HG02981 (cell line): ENCODE measurements around the gene ACER1.

ENCODE experiments used
- ATAC-seq: cut with Tn5 transposase; IDR thresholded peaks from one replicate; pipeline ENCODE4 v1.9.1; 2021; ENCODE audit warnings: mild to moderate bottlenecking, moderate library complexity; ENCODE audit not compliant: unreplicated experiment

Gene ACER1

DNA sequence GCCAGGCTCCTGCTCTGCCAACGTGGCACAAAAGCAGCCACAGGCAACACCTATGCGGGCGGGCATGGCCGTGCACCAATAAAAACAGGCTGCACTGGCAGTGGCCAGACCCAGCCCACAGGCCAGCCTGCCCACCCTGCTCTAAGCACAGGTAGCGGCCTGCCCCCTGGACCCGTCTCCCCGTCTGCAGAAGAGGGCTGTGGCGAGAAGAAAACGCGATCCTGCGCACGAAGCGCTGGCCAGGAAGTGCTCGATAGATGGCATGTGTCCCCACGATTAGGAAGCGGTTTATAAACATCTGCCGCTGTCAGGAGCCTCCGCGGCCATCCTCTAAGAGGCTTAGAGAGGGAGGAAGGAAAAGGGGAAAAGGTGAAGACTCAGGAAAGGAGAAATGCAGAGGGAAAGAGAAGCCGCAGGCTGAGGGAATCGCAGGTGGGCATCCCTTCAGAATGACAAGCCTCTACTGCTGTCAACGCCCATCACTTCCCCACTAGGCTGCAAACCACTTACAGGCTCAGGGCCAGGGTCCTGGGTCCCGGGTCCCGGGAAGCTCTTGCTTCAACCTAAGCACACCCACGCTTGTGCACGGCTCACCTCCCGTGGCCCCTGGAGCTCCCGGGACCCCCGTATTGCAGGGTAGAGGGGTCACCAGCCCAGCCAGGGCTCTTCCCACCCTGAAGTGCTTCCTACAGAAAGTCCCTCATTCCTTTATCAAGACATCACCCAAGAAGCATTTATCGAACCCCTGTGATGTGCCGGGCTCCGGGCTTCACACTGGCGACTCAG, 64.1 kb downstream of the ACER1 start:
- ATAC-seq, result no peak

DNA sequence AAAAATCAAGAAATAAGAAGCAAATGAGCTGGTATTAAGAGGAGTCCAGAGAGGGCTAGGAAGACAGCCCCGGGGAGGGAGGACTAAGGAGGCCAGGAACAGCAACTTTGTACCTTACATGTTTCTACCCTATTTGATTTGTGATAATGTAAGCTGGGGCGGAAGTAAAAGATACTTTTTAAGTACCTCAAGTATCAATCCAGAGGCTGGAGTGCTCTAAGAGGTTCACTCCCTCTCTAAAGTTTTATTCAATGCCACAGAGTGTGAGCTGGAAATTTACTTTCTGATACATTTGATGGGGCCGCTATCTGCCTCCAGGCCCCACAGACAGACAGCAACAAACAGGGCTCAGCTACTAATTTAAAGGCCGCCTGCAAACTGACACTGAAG, 65.0 kb downstream of the ACER1 start:
- no peak for ATAC-seq

DNA sequence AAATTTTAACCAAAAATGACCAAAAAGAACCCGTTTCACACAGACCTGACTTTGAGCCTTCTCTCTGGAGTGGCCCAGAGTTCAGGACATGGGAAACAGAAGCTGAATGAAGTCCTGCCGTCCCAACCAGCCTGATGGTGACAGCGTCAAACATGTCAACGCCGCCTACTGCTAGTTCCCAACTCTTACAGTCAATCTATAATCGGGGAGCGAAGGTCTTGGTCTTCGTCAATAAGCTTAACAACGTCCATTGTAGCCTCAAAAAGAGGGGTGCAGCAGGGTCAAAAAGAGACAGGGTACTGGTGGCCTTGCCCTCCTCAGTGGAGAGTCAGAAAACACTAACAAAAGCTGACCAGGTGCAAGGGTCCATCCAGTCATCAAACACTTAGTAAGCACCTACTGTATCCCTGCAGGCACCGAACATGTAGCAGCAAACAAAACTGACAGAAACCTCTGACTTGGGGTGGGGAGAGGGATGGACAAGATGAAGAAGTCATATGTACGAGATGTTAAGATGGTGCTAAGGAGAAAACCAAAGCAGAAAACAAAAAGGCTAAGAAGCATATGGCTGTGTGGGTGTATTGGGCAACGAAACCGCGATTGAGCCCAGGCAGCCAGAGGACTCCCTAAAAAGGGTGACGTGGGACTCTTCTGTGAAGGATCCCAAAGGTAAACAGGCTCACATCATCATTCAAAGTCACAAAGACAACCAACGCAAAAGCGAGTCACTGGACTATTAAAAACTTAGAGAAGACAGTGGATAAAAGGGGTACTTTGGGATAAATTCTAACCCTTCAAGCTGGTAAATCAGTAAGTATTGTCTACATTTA, 65.6 kb downstream of the ACER1 start:
- no peak for ATAC-seq

DNA sequence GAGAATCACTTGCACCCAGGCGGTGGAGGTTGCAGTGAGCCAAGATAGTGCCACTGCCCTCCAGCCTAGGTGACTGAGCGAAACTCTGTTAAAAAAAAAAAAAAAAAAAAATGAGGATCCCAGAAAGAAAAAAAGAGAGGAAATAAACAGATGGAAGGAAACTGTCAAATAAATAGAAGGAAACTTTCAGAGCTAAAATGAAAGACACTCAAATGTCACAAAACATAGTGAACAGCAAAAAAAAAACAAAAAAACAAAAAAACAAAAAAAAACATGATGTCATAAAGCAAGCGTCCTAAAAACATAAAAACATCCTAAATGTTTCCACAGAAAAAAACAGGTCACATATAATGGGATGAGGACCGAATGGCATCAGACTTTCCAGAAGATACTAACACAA, 68.6 kb downstream of the ACER1 start:
- no peak for ATAC-seq

DNA sequence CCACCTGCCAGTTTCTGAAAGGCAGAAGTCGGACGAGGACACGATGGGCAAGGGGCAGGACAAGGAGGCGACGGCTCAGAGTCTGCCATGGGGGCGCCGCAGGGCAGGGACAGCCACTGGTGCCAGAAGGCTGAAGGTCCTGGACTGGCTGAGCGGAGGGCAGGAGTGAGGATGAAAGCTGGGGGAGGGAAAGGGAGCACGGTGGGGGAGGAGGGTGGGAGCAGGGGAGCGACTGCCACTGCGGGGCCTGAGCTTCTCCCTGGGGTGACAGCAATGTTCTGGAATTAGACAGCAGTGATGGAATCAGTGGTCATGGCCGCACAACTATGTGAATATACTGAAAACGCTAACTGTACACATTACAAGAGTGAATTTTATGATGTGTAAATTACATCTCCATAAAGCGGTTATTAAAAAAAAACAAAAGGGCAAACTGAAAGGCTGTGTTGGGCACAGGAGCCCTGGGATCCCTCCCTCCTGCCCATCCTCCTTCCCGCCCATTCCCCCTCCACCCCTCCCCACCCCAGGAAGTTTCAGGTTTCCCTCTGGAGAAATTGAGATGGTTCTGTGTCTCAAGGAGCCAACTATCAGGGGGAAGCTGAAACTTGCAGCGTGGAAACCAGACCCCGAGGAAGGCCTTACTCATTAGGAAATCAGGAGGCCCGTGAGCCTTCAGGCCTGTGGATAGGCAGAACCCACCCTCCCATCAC, 69.5 kb downstream of the ACER1 start:
- ATAC-seq, result no peak

DNA sequence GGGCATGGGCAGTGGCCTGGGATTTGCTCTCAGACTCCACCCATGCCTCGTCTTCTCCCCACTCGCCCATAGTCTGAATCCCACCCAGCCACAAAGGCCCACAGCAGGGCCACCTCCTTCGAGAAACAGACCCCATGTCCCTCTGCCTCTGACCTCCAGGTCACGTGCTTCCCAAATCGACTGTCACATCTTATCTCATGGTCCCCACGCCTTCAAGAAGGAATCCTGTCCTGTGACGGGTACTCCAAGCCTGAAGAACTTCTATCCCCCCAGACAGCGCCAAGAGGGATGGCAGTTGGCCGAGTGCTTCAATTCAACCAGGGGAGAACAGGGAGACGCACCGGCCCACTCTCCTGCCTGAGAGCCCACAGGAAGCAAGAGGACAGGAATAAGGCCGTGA, 70.1 kb downstream of the ACER1 start:
- ATAC-seq, result no peak

DNA sequence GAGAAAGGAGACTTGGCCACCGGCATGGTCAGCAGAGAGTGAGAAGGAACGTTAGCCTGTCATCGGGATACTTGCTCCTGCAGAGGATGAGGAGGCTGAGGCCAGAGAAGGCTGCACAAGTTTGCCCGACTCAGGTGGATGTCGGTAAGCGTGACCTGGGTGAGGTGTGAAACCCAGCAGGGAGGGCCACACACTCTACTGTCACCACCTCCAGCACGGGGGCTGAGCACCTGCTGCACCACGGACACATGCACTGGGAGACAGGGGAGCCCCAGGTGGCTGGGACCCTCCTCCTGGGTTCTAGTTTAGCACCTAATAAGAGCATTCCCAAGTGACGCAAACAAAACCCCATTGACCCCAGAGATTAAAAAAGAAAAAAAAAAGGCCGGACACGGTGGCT, 70.9 kb downstream of the ACER1 start:
- no peak for ATAC-seq

DNA sequence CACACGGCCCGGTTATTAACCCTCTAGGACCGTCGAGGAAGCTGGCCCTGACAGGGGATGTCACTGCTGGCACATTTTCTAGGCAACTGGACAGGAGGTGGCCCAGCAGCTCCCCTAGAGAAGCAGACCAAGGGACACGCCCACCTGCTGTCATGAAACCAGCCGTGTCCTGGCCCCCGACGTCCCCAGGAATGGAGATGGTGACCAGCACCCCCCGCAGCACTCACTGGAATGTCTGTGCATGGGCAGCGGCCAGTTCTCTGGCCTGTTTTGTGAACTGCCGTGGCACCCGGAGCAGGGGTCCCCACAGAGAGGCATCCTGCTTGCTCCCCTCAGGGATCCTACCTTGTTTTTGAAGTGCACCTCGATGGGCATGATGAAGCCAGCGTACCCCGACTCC, 71.5 kb downstream of the ACER1 start:
- no peak for ATAC-seq

DNA sequence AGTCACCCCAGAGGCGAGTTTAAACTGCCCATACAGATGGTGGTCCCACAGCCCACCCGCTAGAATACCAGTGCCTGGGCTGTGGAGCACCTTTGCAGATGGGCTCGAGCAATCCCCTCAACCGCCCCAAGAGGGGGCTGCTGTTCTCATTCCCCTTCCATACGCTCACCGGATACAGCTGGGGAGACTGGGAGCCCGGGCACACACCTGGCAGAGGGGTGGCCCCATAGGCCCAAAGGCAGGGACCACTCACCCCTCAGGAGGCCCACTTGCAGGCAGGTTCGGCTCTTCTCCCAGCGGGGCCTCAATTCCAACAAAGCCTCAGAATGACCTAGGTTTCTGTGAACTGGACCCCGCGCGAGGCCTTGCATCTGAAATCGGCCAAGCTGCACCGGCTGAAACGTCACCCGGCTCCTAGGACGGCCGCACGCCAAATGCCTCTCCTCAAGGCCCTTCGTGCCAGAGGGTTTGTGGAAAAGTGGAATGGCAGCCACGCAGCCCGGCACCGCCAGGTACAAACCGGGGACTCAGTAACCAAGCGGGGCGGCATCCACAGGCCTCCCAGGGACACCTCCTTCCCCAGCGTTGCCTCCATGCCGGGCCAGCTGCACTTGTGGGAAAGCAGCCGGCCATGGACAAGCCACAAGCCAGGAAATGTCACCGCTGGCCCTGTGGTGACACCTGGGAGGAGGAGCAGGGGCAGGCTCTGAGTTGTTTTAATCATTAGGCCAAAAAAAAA, 72.3 kb downstream of the ACER1 start:
- no peak for ATAC-seq

DNA sequence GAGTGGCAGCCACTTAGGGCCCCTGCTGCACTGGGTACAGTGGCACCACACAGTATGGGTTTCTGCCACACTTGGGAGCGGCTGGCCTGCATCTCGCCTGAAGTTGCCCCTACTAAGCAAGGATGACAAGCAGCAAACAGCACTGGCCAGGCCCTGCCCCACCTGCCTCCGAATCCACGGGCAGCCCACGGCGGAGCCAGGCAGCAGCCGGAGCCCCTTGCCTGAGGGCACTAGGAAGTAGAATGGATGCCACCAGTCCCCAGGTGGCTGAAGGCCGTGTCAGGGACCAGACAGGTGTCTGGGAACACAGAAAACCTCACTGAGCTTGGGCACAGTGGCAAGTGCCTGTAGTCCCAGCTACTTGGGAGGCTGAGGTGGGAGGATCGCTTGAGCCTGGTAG, 73.0 kb downstream of the ACER1 start:
- ATAC-seq, result no peak

DNA sequence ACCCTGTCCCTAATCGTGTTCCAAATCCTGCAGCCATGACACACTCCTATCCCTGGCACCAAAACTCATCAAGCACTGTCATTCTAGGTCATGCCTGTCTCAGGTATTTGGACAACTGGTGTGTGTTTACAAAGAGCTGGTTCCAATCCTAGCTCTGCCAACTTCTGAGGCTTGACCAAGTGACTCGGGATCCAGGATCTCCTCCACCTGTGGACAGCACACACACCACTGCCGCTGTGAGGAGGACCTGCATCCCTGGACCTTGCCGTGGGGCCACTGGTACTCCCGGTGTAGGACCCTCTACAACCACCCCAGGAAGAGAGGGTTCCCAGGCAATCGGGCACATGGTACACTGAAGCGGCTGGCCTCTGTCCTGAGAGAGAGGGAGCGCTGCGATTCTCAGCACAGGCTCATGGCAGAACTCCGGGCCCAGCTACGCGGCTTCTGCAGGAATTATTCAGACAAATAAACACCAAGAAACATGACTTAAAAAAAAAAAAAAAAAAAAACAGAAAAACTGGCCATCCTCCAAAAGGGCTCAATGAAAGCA, 74.0 kb downstream of the ACER1 start:
- ATAC-seq, result no peak

DNA sequence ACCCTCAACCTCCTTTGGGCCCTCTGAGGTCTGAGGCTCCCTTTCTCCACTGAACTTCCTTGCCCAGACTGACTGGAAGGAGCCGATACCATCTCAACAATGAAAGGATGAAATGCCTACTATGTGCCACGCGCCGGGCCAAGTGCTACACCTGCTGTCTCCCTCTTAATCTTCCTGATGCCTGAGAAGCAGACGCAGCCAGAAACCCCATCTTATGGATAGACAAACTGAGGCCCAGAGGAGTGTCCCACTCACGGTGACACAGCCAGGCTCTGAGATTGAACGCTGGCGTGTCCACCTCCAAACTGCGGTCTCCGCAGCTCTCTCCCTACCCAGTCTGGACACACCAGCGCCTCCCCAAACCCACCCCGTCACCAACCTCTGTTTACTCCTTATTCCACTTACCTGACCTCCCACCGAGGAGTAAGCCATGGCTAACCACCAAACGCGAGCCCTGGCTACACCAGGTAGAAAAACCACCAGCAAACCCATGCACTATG, 74.5 kb downstream of the ACER1 start:
- no peak for ATAC-seq
